NCI-H748 treated with DMSO at 0.1 percent for 48 hours (cell line): ENCODE measurements around the gene MRPL55.

Source experiments
- DNase-seq: peaks from one replicate; lab custom pipeline; 2025; lab: John Stamatoyannopoulos, UW

Gene MRPL55

GRCh38 chr1:228109073-228109961, at the start of gene MRPL55:
TSS of gene MRPL55 (minus strand) at chr1:228109299. CDS start at chr1:228108260, 1,039 bp downstream.
- DNase-seq, result peak; percentile 75

GRCh38 chr1:228158151-228159007, 49.3 kb upstream of the MRPL55 start:
- no peak for DNase-seq

DNA sequence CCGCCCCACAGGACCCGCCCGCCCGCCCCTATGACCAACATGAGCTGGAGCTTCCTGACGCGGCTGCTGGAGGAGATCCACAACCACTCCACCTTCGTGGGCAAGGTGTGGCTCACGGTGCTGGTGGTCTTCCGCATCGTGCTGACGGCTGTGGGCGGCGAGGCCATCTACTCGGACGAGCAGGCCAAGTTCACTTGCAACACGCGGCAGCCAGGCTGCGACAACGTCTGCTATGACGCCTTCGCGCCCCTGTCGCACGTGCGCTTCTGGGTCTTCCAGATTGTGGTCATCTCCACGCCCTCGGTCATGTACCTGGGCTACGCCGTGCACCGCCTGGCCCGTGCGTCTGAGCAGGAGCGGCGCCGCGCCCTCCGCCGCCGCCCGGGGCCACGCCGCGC, 48.6 kb upstream of the MRPL55 start:
- no peak for DNase-seq

- no peak for DNase-seq
Measured at GRCh38 chr1:228156941-228157728, 48.0 kb upstream of the MRPL55 start.

- no peak for DNase-seq
Measured at GRCh38 chr1:228156515-228156881, 47.4 kb upstream of the MRPL55 start.

- no peak for DNase-seq
Measured at GRCh38 chr1:228155596-228156514, 46.8 kb upstream of the MRPL55 start.

DNA sequence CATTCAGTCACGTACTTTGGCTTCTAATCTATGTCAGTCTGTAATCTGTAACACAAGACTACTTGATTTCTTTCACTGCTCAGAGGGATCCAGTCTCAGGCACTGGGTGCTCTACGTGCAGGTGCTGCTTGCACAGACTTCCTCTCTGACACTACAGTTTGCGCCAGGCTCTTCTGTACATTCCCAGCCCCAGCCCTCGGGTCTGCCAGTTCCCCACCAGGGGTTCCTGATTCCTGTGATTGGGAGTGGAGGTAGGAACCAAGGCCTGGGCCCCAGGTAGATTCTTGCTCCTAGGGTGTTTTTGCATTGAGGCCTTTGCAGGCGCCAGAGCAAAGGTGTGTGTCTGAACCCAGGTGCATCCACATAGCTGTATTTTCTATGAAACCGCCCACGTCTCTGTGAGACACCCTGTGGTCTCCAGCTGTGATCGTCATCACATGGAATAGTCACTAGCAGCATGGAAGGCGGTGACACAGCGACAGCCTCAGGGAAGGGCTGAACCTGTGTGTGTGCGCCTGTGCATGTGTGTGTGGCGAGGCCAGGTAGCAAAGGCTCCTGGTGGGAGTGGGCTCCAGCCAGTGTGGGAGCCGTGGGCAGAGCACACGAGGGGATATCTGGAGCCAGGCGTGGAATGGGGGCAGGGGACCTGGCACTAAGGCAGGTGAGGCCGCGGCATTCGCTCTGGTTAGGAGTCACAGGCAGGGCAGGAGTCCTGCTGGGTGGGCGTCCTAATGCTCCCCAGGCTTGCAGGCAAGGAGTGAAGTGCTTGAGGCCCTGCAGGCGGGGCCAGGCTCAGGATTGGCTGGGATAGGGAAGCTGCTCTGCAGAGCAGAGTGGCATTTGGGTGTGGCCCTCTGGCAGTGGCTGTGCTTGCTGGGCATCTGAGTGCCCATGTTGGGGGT, 45.8 kb upstream of the MRPL55 start:
- no peak for DNase-seq

DNA sequence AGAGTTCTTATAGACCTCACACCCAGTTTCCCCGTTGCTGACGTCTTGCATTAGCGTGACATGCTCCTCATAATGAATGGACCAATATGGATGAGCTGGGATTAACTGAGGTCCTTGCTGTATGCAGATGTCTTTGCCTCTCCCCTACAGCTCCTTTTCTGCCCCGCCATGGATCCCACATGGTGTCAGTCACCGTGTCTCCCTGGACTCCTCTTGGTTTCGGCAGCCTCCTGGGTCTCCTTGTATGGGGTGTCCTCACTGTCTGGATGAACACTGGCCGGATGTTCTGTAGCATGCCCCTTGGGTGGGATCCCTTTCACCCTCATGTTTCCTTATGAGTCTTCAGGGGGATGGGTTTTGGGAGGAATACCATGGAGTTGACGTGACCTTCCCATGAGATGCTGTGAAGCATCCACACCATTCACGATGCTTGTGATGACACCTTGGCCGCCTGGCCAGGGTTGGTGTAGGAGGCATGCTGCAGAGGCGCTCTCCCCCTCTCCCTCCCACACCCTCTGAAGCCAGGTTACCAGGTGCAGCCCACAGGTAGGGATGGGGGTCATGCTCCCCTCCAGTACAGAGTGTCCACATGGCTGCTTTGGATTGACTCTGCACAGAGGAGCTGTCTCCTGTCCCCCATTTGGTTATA, 45.0 kb upstream of the MRPL55 start:
- DNase-seq, result no peak

- no peak for DNase-seq
Measured at GRCh38 chr1:228152918-228153258, 43.8 kb upstream of the MRPL55 start.

- DNase-seq, result no peak
Measured at GRCh38 chr1:228152097-228152917, 43.2 kb upstream of the MRPL55 start.

GRCh38 chr1:228151180-228151925, 42.3 kb upstream of the MRPL55 start:
- no peak for DNase-seq

DNA sequence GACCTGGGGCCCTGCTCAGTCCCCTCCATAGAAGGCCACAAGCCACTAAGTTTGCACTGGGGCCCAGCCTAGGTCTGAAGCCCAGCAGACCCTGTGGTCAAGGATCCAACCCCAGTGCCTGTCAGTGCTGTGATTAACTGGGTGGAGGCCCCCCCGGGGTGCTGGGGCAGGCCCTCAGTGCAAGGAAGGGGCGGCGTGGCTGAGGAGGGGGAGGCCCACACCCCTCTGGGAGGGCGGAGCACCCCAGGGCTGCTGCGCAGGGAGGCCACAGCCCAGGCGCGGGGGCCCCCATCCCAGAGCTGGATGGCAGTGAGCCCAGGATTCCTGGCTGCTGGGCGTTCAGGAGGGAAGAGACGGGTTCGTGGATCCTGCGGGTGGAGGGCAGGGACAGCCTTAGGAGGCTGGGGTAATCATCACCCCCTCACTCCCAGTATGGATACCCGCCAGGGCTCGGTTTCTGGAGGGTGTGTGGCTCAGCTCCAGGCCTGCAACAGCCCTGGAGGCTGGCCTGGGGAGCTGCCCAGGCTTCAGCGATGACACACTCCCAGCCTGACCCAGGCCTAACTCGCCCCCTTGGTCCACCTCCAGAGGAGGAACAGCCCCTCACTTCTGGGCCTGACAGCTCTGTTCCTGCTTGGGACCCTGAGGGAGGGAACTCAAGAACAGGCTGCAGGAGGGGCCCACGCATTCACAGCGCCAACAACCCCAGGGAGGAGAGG, 41.5 kb upstream of the MRPL55 start:
- DNase-seq, result no peak

DNA sequence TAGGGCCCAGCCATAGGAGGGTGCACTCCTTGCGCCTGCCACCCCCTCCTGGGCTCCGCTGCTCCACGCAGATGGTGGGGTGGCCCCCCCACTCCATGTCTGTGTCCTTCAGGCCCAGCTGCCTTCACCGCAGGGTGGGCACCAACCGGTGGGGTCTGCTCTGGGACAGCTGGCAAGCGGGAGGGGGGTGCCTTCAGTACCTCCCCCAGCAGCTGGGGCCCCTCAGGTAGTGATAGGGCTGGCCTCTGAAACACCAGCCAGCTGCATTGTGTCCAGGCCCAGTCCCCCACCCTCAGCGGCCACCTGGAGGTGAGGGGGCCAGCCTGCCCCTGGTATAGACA, 41.0 kb upstream of the MRPL55 start:
- no peak for DNase-seq

DNA sequence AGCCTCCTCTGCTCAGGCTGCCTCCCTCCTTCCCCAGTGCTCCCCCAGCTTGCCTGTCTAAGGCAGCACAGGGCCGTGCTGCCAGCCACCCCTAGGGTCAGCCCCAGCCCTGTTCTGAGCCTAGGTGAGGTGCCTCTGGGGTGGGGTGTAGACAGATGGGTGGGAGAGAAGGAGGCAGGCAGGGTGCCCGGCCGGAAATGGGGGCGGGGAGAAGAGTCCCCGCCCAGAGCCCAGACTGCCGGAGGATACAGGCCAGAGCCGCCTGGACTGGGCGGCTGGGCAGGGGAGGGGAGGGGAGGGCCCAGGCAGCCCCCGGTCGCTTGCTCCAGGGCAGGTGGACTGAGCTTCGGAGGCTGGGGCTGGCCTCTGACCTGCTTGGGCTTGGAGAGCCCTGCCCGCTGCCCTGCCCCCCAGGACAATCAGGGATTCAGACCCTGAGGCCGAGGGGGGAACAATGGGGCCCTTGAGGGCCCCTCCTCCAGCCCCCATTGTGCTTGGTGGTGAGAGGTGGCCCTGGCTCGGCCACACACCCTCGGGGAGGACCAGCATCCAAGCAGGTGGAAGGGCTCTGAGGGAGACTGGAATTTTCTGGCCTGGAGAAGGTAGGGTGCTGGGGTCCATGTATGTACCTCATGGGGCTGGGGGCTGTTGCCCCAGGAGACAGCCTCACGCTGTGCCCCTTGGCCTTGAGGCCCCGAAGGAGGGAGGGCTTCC, 40.5 kb upstream of the MRPL55 start, which contains the start of gene GJC2:
Gene GJC2, plus strand, starts transcription at position 525 of the 714 bp plus-strand sequence. CDS start 7,829 bp downstream, outside the sequence.
- DNase-seq, result no peak

DNA sequence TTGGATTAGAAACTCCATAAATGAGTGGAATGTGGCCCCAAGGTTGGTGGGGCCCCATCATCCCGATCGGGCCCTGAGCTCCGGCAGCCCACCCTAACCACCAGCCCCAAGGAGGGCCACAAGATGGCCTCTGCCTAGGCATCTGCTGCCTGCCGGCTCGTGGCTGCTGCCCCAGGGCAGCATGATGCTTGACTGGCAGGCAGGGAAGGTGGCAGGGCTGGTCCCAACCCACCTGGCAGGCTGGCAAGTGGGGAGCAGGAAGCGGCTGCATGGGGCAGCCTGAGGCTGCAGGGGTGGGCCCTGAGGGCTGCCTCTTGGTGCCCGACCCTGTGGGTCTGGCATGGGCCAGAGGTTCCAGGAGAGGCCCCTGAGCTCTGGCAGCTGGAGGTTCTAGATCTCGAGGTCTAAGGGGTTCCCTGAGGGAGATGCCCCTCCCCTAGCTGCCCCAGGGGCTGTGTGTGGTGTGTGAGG, 39.9 kb upstream of the MRPL55 start:
- no peak for DNase-seq

DNA sequence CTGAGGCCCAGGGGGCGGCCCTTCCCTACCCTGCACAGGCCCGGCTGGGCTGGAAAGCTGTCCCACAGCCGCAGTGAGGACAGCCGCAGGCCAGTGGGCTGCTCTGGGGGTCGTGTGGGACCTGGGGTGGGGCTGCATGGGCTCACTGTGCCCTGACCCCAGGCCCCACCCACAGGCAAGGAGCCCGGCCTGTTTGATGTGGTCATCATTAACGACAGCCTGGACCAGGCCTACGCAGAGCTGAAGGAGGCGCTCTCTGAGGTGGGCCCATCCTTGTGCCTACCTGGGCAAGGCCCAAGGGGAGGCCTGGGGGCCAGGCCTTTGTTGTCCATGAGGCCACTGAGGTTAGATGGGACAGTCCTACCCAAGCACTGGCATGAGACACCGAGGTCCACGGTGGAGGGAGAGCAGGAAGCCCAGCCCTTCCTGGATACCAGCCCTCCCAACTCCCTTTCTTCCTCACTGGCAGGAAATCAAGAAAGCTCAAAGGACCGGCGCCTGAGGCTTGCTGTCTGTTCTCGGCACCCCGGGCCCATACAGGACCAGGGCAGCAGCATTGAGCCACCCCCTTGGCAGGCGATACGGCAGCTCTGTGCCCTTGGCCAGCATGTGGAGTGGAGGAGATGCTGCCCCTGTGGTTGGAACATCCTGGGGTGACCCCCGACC, 39.2 kb upstream of the MRPL55 start:
- no peak for DNase-seq
